Muscle layer of duodenum (tissue), 2 donors: ENCODE data around the gene PAK5.

Experiments used
- H3K27ac ChIP-seq: one replicate; pipeline ENCODE4 v1.7.0; 2013; ENCODE audit warnings: mild to moderate bottlenecking, low read length
- H3K27me3 ChIP-seq: one replicate; pipeline ENCODE4 v1.7.0; 2013; ENCODE audit warnings: low read depth, mild to moderate bottlenecking, control low read depth, low read length
- H3K36me3 ChIP-seq, 2 donors: one replicate each; pipeline ENCODE4 v1.7.0; 2013; ENCODE audit warnings: low read length in 2 of 2, control low read depth in 1 of 2, mild to moderate bottlenecking in 1 of 2; ENCODE audit not compliant: insufficient read depth in 2 of 2, control insufficient read depth in 1 of 2
- H3K4me1 ChIP-seq, 2 donors: one replicate each; pipeline ENCODE4 v1.7.0; 2013; ENCODE audit warnings: low read length in 2 of 2, mild to moderate bottlenecking in 2 of 2, control low read depth in 1 of 2, moderate library complexity in 1 of 2; ENCODE audit not compliant: insufficient read depth in 2 of 2, control insufficient read depth in 1 of 2
- H3K4me3 ChIP-seq, 2 donors: one replicate each; pipeline ENCODE4 v1.7.0; 2013; ENCODE audit warnings: low read length in 2 of 2, low read depth in 1 of 2, mild to moderate bottlenecking in 1 of 2
- H3K9me3 ChIP-seq, 2 donors: one replicate each; pipeline ENCODE4 v1.7.0; 2013; ENCODE audit warnings: low read length in 2 of 2, control low read depth in 1 of 2, mild to moderate bottlenecking in 1 of 2; ENCODE audit not compliant: control insufficient read depth in 1 of 2
- donor health status: healthy.

PAK5 gene

DNA sequence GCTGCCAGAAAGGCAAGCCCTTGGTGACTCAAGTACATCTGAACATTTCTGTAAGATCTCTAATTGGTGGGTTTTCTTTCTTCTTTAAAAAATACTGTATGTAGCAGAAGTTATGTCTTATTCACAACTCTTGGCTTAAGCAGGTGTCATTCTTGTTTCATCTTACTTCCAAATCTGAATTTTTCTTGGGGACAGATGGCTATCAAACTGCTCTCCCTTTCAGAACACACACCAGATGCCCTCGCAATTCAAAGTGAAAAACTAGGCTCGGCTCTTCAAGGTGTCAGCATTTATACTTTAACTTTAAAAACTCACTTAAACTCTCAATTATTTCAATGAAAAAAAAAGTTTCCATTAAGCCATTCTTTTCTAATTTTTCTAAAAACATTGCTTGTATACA lies 49.7 kb downstream of the PAK5 start:
- H3K9me3 ChIP-seq: no peaks in the 10 kb centered on the region
- no peaks in the 10 kb centered on the region for H3K36me3 ChIP-seq
- no peak overlapping the region for H3K27ac ChIP-seq
- no peaks in the 10 kb centered on the region for H3K4me1 ChIP-seq
- H3K27me3 ChIP-seq: no peaks in the 10 kb centered on the region
- H3K4me3 ChIP-seq: no peak overlapping the region

DNA sequence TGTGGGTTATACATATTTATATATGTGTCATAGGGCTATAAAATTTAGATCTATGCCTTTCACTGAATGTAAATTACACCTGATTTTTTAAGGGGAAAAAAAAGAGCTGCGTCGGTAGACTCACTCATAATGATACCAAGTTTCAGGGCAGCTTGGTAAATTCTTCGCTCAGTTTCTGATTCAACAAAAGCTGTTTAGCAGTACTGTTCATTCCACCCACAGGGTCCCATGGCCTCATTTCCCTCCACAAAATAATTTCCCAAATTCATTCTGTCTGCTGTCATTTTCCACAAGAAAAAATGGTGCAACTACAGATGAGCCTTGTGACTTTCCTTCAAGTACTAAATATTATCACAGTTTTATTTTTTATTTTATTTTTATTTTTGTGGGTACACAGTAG lies 63.7 kb downstream of the PAK5 start:
- no peak overlapping the region for H3K4me3 ChIP-seq
- H3K27ac ChIP-seq: no peak overlapping the region
- no peaks in the 10 kb centered on the region for H3K9me3 ChIP-seq
- no peaks in the 10 kb centered on the region for H3K36me3 ChIP-seq
- H3K4me1 ChIP-seq: no peaks in the 10 kb centered on the region
- H3K27me3 ChIP-seq: no peaks in the 10 kb centered on the region

DNA sequence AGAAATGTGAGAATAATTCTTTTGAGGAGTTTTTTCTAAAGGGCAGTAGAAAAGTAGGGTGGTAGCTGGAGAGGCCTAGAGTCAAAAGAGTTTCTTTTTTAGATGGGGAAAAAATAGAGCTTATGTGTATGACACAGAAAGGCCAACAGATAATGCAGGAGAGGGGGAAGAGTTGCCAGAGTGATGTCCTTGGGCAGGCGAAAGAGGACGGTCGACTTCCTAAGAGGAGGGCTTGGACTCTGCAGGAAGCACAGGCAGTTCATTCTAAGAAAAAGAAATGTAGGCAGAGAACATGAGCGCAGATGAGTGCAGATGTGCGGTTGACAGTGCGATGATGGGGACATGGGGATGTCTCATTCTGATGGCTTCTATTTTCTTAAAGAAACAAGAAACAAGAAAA lies 68.9 kb downstream of the PAK5 start:
- Histone ChIP-seq H3K27me3 (no peaks in the 10 kb centered on the region), H3K9me3 (no peaks in the 10 kb centered on the region), H3K4me3 (no peak overlapping the region), H3K36me3 (no peaks in the 10 kb centered on the region), H3K4me1 (no peaks in the 10 kb centered on the region), H3K27ac (no peak overlapping the region)

DNA sequence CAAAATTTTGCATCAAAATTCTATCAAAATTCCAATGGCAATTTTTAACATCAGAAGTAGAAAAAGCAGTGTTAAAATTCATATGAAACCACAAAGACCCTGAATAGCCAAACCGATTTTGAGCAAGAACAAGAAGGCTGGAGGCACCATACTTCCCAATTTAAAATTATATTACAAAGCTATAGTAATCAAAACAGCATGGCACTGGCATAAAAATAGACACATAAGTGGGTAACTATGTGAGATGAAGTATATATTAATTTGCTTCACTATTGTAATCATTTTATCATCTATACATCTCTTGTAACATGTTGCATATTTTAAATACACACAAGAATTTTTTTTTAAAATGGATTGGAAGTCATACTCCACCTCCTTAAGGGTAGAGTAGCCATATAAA lies 77.4 kb downstream of the PAK5 start:
- Histone ChIP-seq H3K4me1 (no peaks in the 10 kb centered on the region), H3K27me3 (no peaks in the 10 kb centered on the region)

DNA sequence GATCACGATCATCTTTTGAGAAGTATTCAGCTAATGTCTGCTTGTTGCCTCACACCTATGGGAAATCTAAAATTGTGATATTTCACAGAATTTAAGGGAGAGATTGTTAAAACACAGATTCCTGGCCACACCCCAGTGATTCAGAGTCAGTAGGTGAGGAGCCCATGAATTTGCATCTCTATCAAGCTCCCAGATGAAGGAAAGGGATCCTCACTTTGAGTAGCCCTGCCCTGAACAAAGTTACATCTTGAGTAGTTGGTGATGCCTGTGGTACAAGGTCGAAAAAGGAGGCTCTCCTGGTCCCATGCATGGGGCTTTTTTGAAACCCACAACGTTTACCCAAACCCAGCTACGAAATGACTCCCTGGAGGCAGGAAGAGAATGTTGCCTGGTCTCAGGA lies 79.5 kb downstream of the PAK5 start:
- Histone ChIP-seq H3K4me3 (no peak overlapping the region), H3K36me3 (no peaks in the 10 kb centered on the region), H3K9me3 (peaks cover 0 to 4% of the 10 kb centered on the region in 2 donors)

More for the DNA sequence above, 77.4 kb downstream of the PAK5 start:
- H3K36me3 ChIP-seq: no peaks in the 10 kb centered on the region
- H3K9me3 ChIP-seq: peaks cover 0 to 4% of the 10 kb centered on the region in 2 donors
- no peak overlapping the region for H3K27ac ChIP-seq
- no peak overlapping the region for H3K4me3 ChIP-seq

DNA sequence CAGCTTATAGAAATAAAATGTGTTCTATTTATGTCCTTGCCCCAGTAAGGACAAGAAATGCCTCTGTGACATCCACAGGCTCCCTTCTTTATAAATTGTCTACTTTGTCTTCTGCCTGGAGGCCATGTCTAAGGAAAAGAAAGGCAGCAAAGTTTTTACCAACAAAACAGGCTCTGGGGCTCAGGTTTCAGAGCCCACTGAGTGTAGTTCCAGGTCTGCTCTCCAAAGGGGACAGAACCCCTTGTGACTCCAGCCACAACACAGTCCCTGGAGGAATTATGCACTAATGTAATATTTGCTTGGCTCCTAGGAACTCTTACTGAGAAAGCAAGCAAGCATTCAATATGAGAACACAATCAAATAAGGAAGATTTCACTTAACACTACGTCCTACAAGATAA lies 80.1 kb downstream of the PAK5 start:
- Histone ChIP-seq H3K4me1 (no peaks in the 10 kb centered on the region), H3K9me3 (peaks cover 0 to 4% of the 10 kb centered on the region in 2 donors)

More for the DNA sequence above, 79.5 kb downstream of the PAK5 start:
- no peaks in the 10 kb centered on the region for H3K27me3 ChIP-seq
- no peak overlapping the region for H3K27ac ChIP-seq
- H3K4me1 ChIP-seq: no peaks in the 10 kb centered on the region

DNA sequence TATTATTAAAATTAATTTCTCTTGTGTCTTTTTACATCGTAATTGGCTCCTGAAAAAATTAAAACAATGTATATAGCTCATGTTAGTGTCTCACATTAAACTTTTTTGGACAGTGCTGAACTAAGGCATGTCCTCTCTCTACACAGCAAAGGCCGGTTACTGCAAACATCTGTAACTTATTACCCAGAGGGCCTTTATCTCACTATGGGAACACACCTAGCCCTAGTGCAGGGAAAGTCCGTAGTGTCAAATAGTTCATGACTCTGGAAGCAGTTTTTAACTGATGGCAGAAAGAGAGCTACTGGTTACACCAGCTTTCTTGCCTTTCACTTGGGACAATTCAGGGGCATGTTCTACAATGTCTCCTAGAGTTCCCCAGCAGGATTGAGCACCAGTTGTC lies 82.2 kb downstream of the PAK5 start:
- Histone ChIP-seq H3K4me3 (no peak overlapping the region), H3K27me3 (no peaks in the 10 kb centered on the region), H3K27ac (no peak overlapping the region), H3K36me3 (no peaks in the 10 kb centered on the region), H3K4me1 (no peaks in the 10 kb centered on the region), H3K9me3 (peaks cover 0 to 4% of the 10 kb centered on the region in 2 donors)

More for the DNA sequence above, 80.1 kb downstream of the PAK5 start:
- H3K36me3 ChIP-seq: no peaks in the 10 kb centered on the region
- no peaks in the 10 kb centered on the region for H3K27me3 ChIP-seq
- no peak overlapping the region for H3K27ac ChIP-seq
- H3K4me3 ChIP-seq: no peak overlapping the region

DNA sequence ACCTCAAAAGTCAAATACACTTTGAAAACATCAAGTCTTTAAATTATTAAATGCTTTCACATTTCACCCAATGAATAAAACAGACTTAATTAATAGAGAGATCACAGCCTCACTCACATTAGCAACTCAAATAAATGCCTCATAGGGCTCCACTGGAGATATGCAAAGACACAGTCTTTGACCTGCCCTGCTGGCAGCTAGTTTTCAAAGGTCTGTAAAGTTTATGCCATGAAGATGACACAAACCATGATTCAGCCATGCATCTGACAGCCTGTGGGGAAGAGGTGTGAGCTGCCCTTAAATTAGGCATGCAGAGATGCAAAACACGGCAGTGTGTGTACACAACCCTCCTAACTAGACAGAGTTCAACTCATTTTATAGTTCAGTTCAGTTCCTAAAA lies 83.6 kb downstream of the PAK5 start:
- no peak overlapping the region for H3K27ac ChIP-seq
- H3K4me3 ChIP-seq: no peak overlapping the region
- no peaks in the 10 kb centered on the region for H3K9me3 ChIP-seq
- no peaks in the 10 kb centered on the region for H3K4me1 ChIP-seq
- H3K27me3 ChIP-seq: no peaks in the 10 kb centered on the region
- H3K36me3 ChIP-seq: no peaks in the 10 kb centered on the region

DNA sequence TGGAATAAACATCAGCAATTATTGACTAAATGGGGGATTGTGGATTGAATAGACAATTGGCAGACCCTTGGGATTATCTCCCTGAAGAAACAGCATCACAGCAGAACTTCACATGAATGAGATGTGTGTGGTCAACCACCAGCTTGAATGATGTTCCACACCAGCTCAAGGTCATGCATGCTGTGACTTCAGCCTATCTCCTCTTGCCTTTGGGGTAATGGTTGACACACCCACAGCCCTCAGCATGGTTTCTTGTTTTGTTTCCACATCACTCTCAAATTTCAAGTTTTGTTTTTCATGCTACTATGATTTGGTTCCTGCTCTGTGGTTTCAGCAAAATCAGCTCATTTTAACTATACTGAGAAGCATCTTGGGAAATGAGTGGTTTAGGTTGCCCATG lies 94.3 kb downstream of the PAK5 start:
- Histone ChIP-seq H3K36me3 (no peaks in the 10 kb centered on the region), H3K27ac (no peak overlapping the region), H3K9me3 (no peaks in the 10 kb centered on the region), H3K27me3 (no peaks in the 10 kb centered on the region), H3K4me1 (no peaks in the 10 kb centered on the region), H3K4me3 (no peak overlapping the region)

DNA sequence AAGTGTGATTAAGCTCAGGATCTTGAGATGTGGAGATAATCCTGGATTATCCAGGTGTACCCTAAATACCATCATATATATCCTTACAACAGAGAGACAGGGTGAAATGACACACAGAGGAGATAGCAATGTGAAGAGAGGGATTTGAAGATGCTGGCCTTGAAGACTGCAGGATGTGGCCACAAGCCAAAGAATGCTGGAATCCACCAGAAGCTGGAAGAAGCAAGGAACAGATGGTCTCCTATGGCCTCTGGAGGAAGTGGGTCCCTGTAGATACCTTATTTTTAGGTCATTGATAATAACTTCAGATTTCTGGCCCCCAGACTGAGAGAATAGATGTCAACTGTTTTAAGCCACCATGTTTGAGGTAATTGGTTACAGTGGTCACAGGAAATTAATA lies 95.0 kb downstream of the PAK5 start:
- no peaks in the 10 kb centered on the region for H3K9me3 ChIP-seq
- H3K27ac ChIP-seq: no peak overlapping the region
- H3K4me3 ChIP-seq: no peak overlapping the region
- no peaks in the 10 kb centered on the region for H3K36me3 ChIP-seq
- no peaks in the 10 kb centered on the region for H3K27me3 ChIP-seq
- no peaks in the 10 kb centered on the region for H3K4me1 ChIP-seq

DNA sequence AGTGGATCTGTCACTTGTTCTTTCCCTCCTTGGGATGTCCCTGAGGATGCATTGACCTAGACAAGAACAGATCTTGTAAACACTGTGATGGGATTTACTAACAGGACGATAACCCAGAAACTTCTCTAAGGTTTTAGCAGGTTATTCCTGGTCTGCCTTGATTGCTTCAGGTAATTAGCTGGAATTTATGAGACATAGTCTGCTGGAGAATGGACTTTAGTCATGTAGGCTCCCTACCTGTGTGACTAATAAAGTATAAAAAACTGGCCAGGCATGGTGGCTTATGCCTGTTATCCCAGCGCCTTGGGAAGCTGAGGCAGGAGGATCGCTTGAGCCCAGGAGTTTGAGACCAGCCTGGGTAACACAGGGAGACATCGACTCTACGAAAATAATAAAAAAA lies 96.1 kb downstream of the PAK5 start:
- Histone ChIP-seq H3K9me3 (no peaks in the 10 kb centered on the region), H3K4me3 (no peak overlapping the region), H3K4me1 (no peaks in the 10 kb centered on the region), H3K27ac (no peak overlapping the region), H3K36me3 (no peaks in the 10 kb centered on the region), H3K27me3 (no peaks in the 10 kb centered on the region)

DNA sequence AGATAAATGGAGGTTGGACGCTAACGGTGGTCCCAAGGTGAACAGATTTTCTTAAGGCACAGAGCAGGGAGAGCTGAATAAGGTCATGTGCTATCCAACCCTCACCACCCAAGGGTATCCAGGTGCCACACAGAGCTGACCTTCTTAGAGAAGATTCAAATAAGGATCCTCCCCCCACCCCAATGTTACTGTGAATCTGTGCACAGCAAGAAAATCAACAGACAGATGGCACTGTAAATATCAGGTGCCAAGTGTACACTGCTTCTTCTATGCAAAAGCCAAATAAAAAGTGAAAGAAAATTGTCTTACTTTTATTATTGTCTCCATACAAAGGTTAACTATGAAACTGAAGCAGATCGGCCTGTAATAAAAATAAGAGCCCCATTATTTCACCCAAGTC lies 96.9 kb downstream of the PAK5 start:
- Histone ChIP-seq H3K9me3 (no peaks in the 10 kb centered on the region), H3K27ac (no peak overlapping the region), H3K4me1 (no peaks in the 10 kb centered on the region), H3K36me3 (no peaks in the 10 kb centered on the region), H3K4me3 (no peak overlapping the region), H3K27me3 (no peaks in the 10 kb centered on the region)
